ENCODE results near the gene SLC32A1. TPM values are rescaled to one million over a fixed set of nuclear protein-coding genes. Genes with fewer than 3 reads are reported as not detected.

SLC32A1 gene
- total and polyA plus RNA-seq, 2 of the 13 experiments (the other 11 are each of a cell fraction or from before 2014, with no cell fraction given), result not detected

DNA sequence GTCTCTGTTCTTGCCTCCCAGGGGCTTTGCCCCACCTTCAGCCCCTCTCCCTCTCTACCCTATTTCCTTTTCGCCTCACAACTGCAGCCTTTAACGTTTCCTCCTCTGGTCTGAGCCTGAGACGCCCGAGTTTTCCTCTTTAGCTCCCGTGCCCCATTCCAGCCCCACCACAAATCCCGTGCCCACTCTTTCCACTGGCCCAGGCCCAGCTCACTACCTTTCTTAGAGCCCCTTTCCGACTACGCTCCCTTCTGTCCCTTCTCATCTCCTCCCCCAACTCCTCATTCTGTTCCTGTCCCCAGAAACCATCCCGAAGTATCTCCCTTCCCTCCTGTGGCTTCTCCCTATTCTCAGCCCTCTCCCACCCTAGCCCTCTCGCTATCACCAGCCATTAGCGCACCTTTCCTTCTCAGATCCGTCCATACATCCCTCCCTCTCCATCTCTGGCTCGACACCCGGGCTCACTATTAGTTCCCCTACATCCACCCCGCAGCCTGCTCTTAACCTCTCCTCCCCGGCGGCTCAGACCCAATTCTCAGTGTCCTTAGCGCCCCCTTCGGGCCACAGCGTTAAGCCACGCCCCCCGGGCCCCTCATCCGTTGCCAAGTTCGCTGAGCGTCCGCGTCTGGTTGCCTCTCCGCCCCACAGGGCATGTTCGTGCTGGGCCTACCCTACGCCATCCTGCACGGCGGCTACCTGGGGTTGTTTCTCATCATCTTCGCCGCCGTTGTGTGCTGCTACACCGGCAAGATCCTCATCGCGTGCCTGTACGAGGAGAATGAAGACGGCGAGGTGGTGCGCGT lies 2.7 kb downstream of the SLC32A1 start (continued):
- TF ChIP-seq, protein P1, sequence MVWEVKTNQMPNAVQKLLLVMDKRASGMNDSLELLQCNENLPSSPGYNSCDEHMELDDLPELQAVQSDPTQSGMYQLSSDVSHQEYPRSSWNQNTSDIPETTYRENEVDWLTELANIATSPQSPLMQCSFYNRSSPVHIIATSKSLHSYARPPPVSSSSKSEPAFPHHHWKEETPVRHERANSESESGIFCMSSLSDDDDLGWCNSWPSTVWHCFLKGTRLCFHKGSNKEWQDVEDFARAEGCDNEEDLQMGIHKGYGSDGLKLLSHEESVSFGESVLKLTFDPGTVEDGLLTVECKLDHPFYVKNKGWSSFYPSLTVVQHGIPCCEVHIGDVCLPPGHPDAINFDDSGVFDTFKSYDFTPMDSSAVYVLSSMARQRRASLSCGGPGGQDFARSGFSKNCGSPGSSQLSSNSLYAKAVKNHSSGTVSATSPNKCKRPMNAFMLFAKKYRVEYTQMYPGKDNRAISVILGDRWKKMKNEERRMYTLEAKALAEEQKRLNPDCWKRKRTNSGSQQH (CRISPR knock-in tag; IDR thresholded peaks at IDR 0.05; ENCODE audit: low read depth), result no peak
- no peak for TF ChIP-seq HDAC1 (CRISPR knock-in tag; IDR thresholded peaks at IDR 0.05)
- TF ChIP-seq ZNF839 (CRISPR knock-in tag; IDR thresholded peaks at IDR 0.05; ENCODE audit: borderline replicate concordance), result no peak
- TF ChIP-seq ZNF562 (CRISPR knock-in tag; IDR thresholded peaks at IDR 0.05; ENCODE audit: borderline replicate concordance), result no peak
- no peak for TF ChIP-seq GABPB1 (CRISPR knock-in tag; IDR thresholded peaks at IDR 0.05)
- TF ChIP-seq SOX6 (IDR thresholded peaks at IDR 0.05), result 0 out of 2 replicates have a peak, but pooled peaks have one; percentile 7
- no peak for TF ChIP-seq SOX6 (CRISPR knock-in tag; IDR thresholded peaks at IDR 0.05)
- no peak for TF ChIP-seq TOPORS (CRISPR knock-in tag; IDR thresholded peaks at IDR 0.05)
- TF ChIP-seq ATF7 (IDR thresholded peaks at IDR 0.05), result no peak
- no peak for TF ChIP-seq ATF7 (CRISPR knock-in tag; IDR thresholded peaks at IDR 0.05)
- TF ChIP-seq, protein P2, sequence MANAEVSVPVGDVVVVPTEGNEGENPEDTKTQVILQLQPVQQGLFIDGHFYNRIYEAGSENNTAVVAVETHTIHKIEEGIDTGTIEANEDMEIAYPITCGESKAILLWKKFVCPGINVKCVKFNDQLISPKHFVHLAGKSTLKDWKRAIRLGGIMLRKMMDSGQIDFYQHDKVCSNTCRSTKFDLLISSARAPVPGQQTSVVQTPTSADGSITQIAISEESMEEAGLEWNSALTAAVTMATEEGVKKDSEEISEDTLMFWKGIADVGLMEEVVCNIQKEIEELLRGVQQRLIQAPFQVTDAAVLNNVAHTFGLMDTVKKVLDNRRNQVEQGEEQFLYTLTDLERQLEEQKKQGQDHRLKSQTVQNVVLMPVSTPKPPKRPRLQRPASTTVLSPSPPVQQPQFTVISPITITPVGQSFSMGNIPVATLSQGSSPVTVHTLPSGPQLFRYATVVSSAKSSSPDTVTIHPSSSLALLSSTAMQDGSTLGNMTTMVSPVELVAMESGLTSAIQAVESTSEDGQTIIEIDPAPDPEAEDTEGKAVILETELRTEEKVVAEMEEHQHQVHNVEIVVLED (CRISPR knock-in tag; IDR thresholded peaks at IDR 0.05; ENCODE audit: borderline replicate concordance), result no peak
- no peak for TF ChIP-seq ASH2L (IDR thresholded peaks at IDR 0.05; ENCODE audit: insufficient read length, low read depth, low read length)
- no peak for TF ChIP-seq SRSF9 (IDR thresholded peaks at IDR 0.05; ENCODE audit: borderline replicate concordance, insufficient read depth, low read depth, low read length, poor library complexity, severe bottlenecking)
- TF ChIP-seq, protein P3, sequence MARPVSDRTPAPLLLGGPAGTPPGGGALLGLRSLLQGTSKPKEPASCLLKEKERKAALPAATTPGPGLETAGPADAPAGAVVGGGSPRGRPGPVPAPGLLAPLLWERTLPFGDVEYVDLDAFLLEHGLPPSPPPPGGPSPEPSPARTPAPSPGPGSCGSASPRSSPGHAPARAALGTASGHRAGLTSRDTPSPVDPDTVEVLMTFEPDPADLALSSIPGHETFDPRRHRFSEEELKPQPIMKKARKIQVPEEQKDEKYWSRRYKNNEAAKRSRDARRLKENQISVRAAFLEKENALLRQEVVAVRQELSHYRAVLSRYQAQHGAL (CRISPR knock-in tag; IDR thresholded peaks at IDR 0.05; ENCODE audit: not compliant biosample characterization), result no peak
- TF ChIP-seq, protein P4, sequence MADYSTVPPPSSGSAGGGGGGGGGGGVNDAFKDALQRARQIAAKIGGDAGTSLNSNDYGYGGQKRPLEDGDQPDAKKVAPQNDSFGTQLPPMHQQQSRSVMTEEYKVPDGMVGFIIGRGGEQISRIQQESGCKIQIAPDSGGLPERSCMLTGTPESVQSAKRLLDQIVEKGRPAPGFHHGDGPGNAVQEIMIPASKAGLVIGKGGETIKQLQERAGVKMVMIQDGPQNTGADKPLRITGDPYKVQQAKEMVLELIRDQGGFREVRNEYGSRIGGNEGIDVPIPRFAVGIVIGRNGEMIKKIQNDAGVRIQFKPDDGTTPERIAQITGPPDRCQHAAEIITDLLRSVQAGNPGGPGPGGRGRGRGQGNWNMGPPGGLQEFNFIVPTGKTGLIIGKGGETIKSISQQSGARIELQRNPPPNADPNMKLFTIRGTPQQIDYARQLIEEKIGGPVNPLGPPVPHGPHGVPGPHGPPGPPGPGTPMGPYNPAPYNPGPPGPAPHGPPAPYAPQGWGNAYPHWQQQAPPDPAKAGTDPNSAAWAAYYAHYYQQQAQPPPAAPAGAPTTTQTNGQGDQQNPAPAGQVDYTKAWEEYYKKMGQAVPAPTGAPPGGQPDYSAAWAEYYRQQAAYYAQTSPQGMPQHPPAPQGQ (CRISPR knock-in tag; IDR thresholded peaks at IDR 0.05; ENCODE audit: borderline replicate concordance), result no peak; the same call in 1 of the 2 replicates
- TF ChIP-seq SUZ12 (IDR thresholded peaks at IDR 0.05; ENCODE audit: low read depth, low read length), result peak; percentile 26; the same call in 1 of the 2 replicates
- no peak for TF ChIP-seq ZFP90 (CRISPR knock-in tag; IDR thresholded peaks at IDR 0.05; ENCODE audit: borderline replicate concordance)
- 0 out of 2 replicates have a peak, but pooled peaks have one; percentile 3 for TF ChIP-seq ZNF572 (CRISPR knock-in tag; IDR thresholded peaks at IDR 0.05)
